Ascending aorta (tissue), 2 donors: Measurements from ENCODE around the gene ZNF430. TPM values are rescaled to one million over a fixed set of nuclear protein-coding genes. Genes with fewer than 3 reads are reported as not detected.

Experiments
- DNase-seq, 2 donors: peaks; one replicate each; pipeline ENCODE4 v3.0.0-alpha.2; 2019; ENCODE audit warnings: low spot score in 2 of 2
- H3K27ac ChIP-seq, 2 donors: fragments of 200-600 bp; sonication (generic); one replicate each; pipeline ENCODE4 v1.5.1; 2016 to 2017; ENCODE audit warnings: mild to moderate bottlenecking in 1 of 2
- H3K27me3 ChIP-seq: fragments of 200-600 bp; sonication (generic); one replicate; pipeline ENCODE4 v1.5.1; 2017
- H3K36me3 ChIP-seq, 2 donors: fragments of 200-600 bp; sonication (generic); one replicate each; pipeline ENCODE4 v1.5.1; 2016
- H3K4me1 ChIP-seq, 2 donors: fragments of 200-600 bp; sonication (generic); one replicate each; pipeline ENCODE4 v1.5.1; 2016 to 2017; ENCODE audit warnings: mild to moderate bottlenecking in 1 of 2
- H3K4me3 ChIP-seq, 2 donors: fragments of 200-600 bp; sonication (generic); one replicate each; pipeline ENCODE4 v1.5.1; 2016 to 2017; ENCODE audit warnings: mild to moderate bottlenecking in 1 of 2
- H3K9me3 ChIP-seq, 2 donors: fragments of 200-600 bp; sonication (generic); one replicate each; pipeline ENCODE4 v1.5.1; 2016
- CTCF ChIP-seq, 3 experiments: fragments of 200-600 bp in 2 of 3; fragments of 450-650 bp in 1 of 3; sonication (generic) in 2 of 3; IDR thresholded peaks; one replicate each; pipeline ENCODE4 v1.5.1; 2016 to 2019; ENCODE audit warnings: antibody characterized with exemption in 3 of 3, mild to moderate bottlenecking in 1 of 3, moderate library complexity in 1 of 3
- intact Hi-C: fragments of 100-400 bp; cut with DNase I; formaldehyde crosslinking; loops from one replicate; pipeline ENCODE4 v1.15.1; 2023
- total RNA-seq: library from RNA; depleted of rRNA; stranded (reverse); fragments of >200 nt; gene quantifications from one replicate; pipeline ENCODE4 v1.1.0, GENCODE V29; 2016

ZNF430 gene
- total RNA-seq, 1 donor from 2014 or later, result 5.3 TPM

GRCh38 chr19:21098291-21098690 lies 77.8 kb downstream of the ZNF430 start:
- H3K27ac ChIP-seq, result no peak overlapping the region
- H3K27me3 ChIP-seq, result no peaks in the 10 kb centered on the region
- H3K4me1 ChIP-seq, result no peaks in the 10 kb centered on the region
- H3K36me3 ChIP-seq, result no peaks in the 10 kb centered on the region
- no peak overlapping the region for H3K4me3 ChIP-seq
- DNase-seq, result no peak
- H3K9me3 ChIP-seq, result no peaks in the 10 kb centered on the region
- TF ChIP-seq CTCF (IDR thresholded peaks at IDR 0.05), result no peak
- intact Hi-C loops, result no loop called here

DNA sequence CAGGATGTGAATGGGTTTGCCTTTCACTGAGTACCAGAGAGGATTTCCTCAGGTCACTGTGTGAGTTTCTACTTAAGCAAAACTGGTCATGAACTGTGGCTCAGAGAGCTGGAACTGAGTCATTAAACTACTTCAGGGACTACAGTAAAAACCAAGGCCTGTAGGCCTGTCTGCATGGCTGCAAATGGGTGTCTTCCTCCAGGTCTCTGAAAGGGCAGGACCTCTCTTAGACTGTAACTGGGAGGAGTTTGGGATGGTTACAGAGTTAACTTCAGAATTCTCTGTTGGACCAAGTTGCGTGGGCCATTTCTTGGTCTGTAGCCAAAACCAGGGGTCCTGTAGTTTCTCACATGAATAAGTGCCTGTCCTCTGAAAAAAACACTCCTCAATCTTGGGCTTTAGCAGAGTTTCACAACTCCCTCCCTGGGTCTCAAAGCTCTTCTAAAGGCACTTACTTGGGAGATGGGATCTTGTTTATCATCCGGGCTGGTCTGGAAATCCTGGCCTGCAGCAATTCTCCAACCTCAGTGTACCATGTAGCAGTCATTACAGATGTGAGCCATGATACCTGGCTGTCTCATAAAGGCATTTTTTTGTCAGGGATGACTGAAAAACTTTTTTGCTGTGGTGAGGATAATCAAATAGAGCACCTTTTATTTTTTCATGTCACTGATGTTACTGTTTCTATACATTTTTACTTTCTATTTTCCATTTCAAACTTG lies 81.2 kb downstream of the ZNF430 start:
- intact Hi-C loops, result no loop called here
- Histone ChIP-seq H3K27me3 (no peaks in the 10 kb centered on the region), H3K36me3 (no peaks in the 10 kb centered on the region), H3K27ac (no peak overlapping the region), H3K4me3 (no peak overlapping the region), H3K9me3 (no peaks in the 10 kb centered on the region), H3K4me1 (no peaks in the 10 kb centered on the region)
- no peak for TF ChIP-seq CTCF (IDR thresholded peaks at IDR 0.05)
- DNase-seq, result no peak

DNA sequence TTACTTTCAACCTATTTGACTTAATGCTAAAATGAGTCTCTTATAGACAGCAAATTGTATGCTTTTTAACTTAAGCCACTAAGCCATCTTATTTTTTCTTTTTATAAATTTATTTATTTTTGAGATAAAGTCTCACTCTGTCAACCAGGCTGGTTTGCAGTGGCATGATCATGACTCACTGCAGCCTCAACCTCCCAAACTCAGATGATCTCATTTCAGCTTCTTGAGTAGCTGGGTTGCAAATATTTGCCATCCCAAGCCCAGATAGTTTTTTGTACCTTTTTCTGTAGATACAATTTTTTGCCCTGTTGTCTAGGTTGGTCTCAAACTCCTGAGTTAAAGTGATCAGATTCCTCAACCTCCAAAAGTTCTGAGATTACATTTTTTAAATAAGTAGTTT lies 88.7 kb downstream of the ZNF430 start:
- Histone ChIP-seq H3K27me3 (no peaks in the 10 kb centered on the region), H3K36me3 (no peaks in the 10 kb centered on the region), H3K27ac (no peak overlapping the region), H3K9me3 (peaks cover 0 to 11% of the 10 kb centered on the region in 2 donors), H3K4me1 (no peaks in the 10 kb centered on the region), H3K4me3 (no peak overlapping the region)
- intact Hi-C loops, result no loop called here
- DNase-seq, result no peak
- TF ChIP-seq CTCF (IDR thresholded peaks at IDR 0.05), result no peak

Other genes starting within 250 kb of the ZNF430 start
- gene ZNF66, start 244.4 kb upstream of the ZNF430 start, total RNA-seq, result 0.32 TPM
- gene ZNF85, start 97.4 kb upstream of the ZNF430 start, total RNA-seq, result 0.96 TPM
- gene ZNF714, start 61.5 kb downstream of the ZNF430 start, total RNA-seq, result 10.6 TPM
- gene ZNF431, start 121.4 kb downstream of the ZNF430 start, total RNA-seq, result 10.2 TPM